Occipital lobe (tissue), 2 donors: ENCODE results near the gene ZFHX2. TPM values are rescaled to one million over a fixed set of nuclear protein-coding genes. Genes with fewer than 3 reads are reported as not detected.
A peak's percentile ranks its signal among the peaks of the same experiment; 100 is the strongest.

ENCODE experiments used
- DNase-seq: peaks from one replicate; lab custom pipeline; 2025; lab: John Stamatoyannopoulos, UW
- total RNA-seq: library from RNA; depleted of rRNA; stranded (reverse); fragments of >200 nt; gene quantifications from one replicate; pipeline ENCODE4 v1.2.3, GENCODE V29; 2014

ZFHX2 gene
- total RNA-seq, 1 donor from 2014 or later: 1.2 TPM

- DNase-seq: no peak
These were observed 21.3 kb upstream of the ZFHX2 start for GRCh38 chr14:23572836-23573235.

- DNase-seq: no peak
These were observed 20.9 kb upstream of the ZFHX2 start for GRCh38 chr14:23572524-23572828.

GRCh38 chr14:23571701-23572523, 20.3 kb upstream of the ZFHX2 start:
- no peak for DNase-seq

- no peak for DNase-seq
These were observed 19.4 kb upstream of the ZFHX2 start for GRCh38 chr14:23570806-23571483.

- DNase-seq: peak; percentile 79
These were observed 18.0 kb upstream of the ZFHX2 start for GRCh38 chr14:23569443-23570151.

- no peak for DNase-seq
These were observed 17.2 kb upstream of the ZFHX2 start for GRCh38 chr14:23568600-23569331.

- no peak for DNase-seq
These were observed 16.5 kb upstream of the ZFHX2 start for GRCh38 chr14:23568021-23568599.

- no peak for DNase-seq
These were observed 15.8 kb upstream of the ZFHX2 start, which contains the start of gene AP1G2 for GRCh38 chr14:23567186-23568020. Gene AP1G2, minus strand, starts transcription at chr14:23567791. Its CDS starts 477 bp downstream, at chr14:23567314.

- DNase-seq: no peak
These were observed 15.2 kb upstream of the ZFHX2 start for GRCh38 chr14:23566778-23567185.

GRCh38 chr14:23566112-23566777, 14.7 kb upstream of the ZFHX2 start:
- DNase-seq: no peak

- DNase-seq: no peak
These were observed 14.1 kb upstream of the ZFHX2 start for GRCh38 chr14:23565626-23566025.

- DNase-seq: no peak
These were observed 13.3 kb upstream of the ZFHX2 start for GRCh38 chr14:23564876-23565275.

GRCh38 chr14:23564181-23564812, 12.7 kb upstream of the ZFHX2 start:
- no peak for DNase-seq

GRCh38 chr14:23563473-23564180, 12.1 kb upstream of the ZFHX2 start:
- DNase-seq: no peak

GRCh38 chr14:23562822-23563472, 11.4 kb upstream of the ZFHX2 start:
- DNase-seq: no peak

GRCh38 chr14:23561873-23562821, 10.6 kb upstream of the ZFHX2 start:
- DNase-seq: no peak

GRCh38 chr14:23561259-23561658, 9.7 kb upstream of the ZFHX2 start:
- no peak for DNase-seq
